Right renal pelvis (tissue), 4 donors: ENCODE results near the gene RNF213. TPM values are rescaled to one million over a fixed set of nuclear protein-coding genes. Genes with fewer than 3 reads are reported as not detected.
"Not testable (repeated sequence)": the region's sequence is repeated elsewhere in the genome, so short reads cannot be mapped to it uniquely, and the experiment has no call there.

Source experiments
- DNase-seq, 4 donors: peaks; one replicate each; pipeline ENCODE4 v3.0.0-alpha.2; 2013; ENCODE audit warnings: low read depth in 4 of 4, low spot score in 3 of 4, missing footprints in 1 of 4
- polyA plus RNA-seq, 4 donors: library from polyadenylated mRNA; unstranded; fragments of 120-200 nt; gene quantifications; one replicate each; pipeline ENCODE4 v1.2.1, GENCODE V29; 2013; ENCODE audit not compliant: insufficient read length in 4 of 4

The RNF213 gene
- polyA plus RNA-seq, 4 donors = 51.7 to 61.4 (median 55.2) TPM

DNA sequence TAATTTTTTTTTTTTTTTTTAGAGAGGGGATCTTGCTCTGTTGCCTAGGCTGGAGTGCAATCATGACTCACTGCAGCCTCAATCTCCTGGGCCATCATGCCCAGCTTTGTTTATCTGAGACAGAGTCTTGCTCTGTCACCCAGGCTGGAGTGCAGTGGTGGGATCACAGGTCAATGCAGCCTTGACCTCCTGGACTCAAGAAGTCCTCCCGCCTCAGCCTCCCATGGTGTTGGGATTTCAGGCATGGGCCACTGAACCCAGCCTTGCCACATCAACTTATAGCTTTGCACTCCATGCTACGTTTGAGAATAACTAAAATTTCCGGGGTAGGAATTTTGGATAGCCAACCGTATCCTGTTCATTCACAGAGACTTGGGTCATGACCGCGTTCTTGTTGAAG, 30.6 kb downstream of the RNF213 start:
- DNase-seq = no peak

DNA sequence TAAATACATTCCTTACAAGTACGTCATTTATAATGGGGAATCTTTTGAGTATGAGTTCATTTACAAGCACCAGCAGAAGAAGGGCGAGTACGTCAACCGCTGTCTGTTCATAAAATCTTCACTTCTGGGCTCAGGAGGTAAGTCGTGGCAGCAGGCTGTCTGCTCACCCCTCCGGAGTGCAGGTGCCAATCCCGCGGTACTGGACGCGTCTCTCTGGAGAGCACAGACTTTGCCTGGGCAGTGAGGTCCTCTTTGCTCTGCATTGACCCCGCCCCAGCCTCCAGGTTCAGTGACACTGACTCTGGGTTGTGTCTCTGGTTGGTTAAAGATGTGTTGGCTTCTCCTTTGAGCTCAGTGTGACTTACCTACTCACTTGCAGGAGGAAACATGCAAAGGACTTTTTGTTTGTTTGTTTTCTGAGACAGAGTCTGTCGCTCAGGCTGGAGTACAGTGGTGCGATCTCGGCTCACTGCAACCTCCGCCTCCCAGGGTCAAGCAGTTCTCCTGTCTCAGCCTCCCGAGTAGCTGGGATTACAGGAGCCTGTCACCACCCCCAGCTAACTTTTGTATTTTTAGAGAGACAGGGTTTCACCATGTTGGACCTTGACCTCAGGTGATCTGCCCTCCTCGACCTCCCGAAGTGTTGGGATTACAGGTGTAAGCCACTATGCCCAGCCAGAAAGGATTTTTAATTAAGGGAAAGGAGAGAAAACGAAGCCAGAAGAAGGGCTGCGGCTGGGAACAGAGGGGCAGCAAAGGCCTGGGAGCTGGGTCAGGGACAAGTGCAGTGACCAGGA, 31.2 kb downstream of the RNF213 start:
- DNase-seq = no peak

DNA sequence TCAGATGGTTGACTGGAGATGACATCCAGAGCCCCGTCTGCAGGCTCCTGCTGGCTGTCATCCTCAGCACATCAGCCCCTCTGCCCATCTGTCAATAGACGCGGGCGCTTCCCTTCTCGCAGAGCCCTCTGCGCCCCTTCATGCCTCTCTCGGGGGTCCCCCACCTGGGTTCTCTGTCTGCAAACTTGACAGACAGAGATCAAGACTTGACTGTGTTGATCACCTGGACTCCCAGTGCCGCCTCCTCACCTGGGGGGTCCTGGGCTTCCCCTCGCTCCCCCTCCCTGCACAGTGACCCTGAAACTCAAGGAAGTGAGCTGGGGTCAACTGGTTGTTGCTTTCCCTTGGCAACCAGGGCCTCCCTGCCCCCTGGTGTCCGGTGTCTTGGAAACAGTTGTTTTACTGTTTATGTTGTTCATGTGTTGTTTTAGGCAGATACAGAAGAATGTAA, 31.9 kb downstream of the RNF213 start:
- peak in 1 of 4 donors; percentile 14 for DNase-seq

DNA sequence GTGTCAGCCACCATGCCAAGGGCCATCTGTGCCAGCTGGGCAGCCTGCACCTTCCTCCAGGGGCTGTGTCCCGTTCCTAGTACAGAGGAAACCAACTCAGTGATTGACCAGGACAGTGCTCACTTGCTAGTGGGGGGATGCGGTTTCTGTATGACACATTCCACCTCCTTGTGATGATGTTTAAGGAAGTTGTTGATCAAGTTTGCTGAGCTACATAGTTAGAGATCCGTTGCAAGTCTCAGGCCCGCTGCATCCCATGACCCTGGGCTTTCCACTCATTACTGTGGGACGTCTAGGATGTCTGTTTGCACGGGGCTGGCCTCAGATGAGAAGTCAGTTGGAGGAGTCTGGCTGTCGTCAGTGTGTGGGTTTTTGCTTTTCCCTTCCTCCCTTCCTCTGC, 33.6 kb downstream of the RNF213 start:
- no peak for DNase-seq

DNA sequence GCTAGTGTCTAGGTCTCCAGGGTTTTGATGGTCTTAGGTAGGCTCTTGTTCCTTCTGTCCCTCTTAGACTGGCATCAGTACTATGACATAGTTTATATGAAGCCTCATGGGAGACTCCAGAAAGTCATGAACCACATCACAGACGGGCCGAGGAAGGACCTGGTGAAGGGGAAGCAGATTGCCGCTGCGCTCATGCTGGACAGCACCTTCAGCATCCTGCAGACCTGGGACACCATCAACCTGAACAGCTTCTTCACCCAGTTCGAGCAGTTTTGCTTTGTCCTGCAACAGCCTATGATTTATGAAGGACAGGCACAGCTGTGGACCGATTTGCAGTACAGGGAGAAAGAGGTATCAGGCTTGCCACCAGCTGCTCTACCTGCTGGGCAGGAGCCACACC, 34.0 kb downstream of the RNF213 start:
- no peak for DNase-seq

DNA sequence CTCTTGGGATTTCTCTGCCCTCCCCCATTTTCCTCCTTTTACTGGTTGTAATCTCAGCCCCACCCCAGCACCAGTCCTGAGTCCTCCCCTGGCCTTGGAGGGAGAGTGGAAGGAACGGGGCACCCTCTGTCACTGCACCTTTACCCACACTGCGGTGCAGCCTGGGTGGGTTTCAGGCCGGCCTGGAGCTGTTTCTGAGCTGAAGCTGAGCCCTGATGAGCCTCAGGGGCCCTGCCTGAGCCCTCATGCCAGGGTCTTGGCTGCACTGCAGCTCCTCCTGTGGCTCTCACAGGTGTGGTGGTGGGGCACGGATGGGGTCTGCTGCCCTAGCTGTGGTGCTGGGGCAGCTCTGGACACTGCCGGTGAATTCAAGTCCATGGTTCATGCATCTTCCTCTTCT, 34.5 kb downstream of the RNF213 start:
- no peak for DNase-seq

DNA sequence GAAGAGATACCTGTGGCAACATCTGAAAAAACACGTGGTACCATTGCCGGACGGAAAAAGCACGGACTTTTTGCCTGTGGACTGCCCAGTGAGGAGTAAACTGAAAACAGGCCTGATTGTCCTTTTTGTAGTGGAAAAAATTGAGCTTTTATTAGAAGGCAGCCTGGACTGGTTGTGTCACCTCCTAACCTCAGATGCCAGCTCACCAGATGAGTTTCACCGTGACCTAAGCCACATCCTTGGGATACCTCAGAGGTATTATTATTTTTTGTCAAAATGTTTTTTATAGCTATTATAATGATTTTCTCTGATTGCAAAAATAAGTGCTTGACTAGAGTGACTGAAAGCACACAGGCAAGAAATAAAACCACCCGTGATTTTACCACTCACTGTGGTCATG, 34.9 kb downstream of the RNF213 start:
- no peak for DNase-seq

DNA sequence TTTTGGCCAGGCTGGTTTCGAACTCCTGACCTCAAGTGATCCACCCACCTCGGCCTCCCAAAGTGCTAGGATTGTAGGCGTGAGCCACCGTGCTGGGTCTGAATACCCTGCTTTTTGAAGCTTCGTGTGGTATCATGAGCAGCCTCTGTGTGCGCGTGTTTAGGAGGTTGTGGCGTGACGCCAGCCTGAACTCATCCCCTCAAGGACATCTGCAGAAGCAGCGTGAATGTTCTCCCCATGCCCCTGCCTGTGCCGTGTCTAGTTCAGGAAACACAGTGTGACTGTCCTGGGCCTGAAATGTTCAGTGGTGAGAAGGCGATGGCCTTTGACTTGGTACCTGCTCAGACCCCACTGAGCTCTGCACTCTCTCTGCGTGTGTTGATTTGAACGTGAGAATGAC, 35.6 kb downstream of the RNF213 start:
- no peak for DNase-seq

DNA sequence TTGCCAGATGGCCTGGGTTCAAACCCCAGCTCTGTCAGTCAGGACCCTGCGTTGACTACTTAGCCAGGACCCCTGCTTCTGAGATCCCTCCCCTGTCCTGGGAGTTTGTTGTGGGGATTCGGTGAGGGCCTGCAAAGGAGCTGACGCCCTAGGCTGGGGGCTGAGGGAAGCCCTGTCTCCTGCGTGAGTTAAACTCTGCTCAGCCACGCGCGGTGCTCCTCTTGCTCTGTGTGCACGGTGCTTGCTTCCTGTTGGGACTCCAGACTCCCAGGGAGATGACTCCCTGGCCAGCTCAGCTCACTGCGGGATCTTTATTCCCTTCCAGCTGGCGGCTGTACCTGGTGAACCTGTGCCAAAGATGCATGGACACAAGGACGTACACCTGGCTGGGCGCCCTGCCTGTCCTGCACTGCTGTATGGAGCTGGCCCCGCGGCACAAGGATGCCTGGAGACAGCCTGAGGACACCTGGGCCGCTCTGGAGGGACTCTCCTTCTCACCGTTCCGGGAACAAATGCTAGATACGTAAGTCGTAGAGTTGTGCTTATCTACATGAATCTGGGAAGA, 37.4 kb downstream of the RNF213 start:
- no peak for DNase-seq

DNA sequence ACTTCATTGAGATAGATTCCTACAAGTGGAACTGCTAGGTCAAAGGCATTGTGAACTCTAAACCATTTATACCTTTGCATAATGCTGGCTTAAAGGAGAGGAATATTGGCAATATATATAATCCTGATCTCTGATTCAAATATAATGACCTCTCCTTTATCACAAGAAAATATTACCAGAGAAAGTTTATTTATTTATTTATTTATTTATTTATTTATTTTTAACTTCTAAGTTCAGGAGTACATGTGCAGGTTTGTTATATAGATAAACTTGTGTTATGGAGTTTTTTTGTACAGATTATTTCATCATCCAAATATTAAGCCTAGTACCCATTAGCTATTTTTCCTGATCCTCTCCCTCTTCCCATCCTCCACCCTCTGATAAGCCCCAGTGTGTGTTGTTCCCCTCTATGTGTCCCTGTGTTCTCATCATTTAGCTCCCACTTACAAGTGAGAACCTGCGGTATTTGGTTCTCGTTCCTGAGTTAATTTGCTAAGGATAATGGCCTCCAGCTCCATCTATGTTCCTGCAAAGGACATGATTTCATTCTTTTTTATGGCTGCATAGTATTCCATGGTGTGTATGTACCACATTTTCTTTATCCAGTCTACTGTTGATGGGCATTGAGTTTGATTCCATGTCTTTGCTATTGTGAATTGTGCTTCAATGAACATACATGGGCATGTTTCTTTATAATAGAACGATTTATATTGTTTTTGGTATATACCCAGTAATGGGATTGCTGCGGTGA, 38.9 kb downstream of the RNF213 start:
- DNase-seq = not testable (repeated sequence)

DNA sequence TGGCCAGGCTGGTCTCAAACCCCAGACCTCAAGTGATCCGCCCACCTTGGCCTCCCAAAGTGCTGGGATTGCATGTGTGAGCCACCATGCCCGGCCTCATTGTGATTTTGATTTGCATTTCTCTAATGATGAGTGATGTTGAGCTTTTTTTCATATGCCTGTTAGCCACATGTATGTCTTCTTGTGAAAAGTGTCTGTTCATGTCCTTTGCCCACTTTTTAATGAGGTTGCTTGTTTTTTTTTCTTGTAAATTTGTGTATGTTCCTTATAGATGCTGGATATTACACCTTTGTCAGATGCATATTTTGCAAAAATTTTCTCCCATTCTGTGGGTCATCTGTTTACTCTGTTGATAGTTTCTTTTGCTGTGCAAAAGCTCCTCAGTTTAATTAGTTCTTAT, 40.1 kb downstream of the RNF213 start:
- not testable (repeated sequence) for DNase-seq

DNA sequence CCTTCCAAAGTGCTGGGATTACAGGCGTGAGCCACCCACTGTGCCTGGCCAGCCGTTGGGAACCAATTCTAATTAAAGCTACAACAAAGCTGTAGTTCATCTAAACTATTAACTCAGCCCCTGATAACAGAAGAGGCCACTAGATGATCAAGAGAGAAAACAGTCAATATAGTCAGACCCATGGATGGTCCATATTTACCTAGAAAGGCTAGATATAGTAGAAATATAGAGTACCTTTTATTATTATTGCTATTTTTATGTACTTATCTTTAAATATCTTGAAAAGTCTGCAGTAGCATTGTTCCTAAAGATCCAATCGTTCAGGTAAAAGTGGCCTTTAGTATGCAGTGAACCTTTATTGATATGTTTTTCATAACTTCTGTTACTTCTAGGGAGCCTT, 43.2 kb downstream of the RNF213 start:
- no peak for DNase-seq

DNA sequence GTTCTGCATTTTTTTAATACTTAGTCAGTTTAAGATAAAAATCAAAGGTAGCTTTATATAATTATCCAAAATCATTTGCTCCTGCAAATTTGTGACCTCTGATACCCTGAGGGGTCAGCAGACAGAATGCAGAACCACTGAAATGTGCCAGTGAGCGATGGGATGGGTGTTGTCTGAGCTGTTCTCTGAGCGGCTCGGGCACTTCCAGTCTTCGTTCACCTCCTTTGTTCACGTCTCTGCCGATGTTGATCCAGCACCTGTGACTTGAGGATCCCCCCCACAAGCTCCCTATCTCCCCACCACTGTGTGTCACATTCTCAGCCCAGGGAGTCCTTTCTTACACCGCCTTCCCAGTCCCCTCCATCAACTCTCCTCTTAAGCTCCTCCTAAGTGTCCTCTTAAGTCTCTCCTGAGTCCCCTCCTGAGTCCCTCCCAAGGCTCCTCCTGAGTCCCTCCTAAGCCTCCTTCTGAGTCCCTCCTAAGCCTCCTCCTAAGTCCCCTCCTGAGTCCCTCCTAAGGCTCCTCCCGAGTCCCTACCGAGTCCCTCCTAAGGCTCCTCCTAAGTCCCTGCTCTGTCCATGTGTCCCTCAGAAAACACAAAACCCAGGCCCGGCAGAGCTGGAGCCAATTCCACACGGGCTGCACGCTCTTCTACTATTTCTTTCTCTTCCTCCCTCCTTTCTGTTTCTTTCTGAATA, 47.5 kb downstream of the RNF213 start:
- no peak for DNase-seq

DNA sequence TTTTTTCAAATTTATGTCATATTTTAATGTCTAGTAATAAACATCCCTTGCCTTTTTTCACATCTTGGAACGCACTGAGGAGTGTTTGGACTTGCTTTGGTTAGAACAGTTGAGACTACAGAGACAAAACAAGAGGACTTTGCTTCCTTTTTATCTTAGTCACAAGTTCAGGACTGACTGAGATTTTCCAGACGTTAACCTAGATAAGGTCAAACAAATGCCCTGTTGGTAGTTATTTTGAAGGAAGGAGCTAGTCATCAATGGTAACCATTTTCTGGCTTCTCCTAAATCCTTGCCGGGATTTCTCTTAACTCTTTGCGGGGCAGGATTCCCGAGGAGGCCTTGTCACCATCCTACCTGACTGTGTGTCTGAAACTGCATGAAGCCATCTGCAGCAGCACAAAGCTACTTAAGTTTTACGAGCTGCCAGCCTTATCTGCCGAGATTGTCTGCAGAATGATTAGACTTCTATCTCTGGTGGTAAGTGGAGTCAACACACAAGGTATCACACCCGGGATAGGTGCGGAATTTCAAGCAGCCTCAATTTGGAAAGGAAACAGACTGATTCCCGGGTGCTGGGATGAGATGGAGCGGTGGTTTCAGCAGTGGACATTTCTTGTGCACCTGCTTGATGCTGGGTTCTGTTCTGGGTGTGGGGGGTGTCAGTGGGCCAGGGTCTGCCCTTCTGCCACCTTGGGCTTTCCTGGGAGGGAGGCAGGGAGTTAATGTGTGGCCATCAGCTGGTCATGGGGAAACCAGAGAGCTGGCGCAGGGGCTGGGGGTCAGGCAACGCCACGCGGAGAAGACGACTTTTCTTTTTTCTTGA, 48.3 kb downstream of the RNF213 start:
- no peak for DNase-seq

DNA sequence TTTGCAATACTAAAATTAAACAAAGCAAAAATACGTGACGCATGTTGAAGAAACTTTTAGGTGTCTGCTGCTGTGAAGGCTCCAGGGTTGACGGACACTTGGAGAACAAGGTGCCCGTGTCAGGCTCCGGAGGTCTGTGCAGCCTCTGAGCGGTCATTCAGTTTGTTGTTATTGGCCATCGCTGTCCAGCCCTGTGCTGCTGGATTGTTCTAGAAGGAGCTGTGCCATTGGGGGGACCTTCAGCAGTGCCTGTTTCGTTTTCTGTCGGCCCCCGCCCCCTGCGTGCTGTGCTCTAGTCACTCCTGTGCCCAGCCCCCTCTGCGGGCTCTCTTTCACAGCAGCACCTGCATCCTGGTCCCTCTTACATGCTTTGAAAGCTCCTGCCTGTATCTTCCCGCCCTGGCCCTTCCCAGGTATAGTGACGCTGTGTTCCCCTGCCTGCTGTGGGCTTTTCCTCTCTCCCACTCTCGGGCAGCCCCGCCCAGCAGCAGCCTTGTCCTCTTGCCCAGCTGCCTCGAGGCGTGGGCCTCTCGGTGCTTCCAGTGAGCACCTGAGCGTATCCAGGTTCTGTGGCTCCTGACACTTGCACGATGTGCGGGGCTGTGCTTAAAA, 50.7 kb downstream of the RNF213 start:
- no peak for DNase-seq

DNA sequence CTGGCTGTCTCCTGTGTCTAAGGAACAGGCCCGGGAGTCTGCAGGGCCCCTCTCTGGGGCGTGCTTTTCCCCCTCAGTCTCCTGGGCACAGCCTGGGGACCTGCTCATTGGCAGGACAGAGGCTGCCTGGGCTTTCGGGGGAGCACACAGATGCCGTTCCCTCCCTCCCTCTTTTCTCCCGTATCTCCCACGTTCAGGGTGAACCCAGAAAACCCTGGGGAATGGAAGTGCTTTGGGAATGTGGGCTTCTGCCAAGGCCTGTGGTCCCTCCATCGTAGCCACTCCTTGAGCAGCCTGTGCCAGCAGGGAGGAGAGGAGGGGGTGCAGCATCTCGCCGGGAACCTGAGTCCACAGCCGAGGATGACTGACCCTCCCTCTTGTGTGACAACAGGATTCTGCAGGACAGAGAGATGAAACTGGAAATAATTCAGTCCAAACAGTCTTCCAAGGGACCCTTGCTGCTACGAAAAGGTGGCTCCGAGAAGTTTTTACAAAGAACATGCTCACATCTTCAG, 52.0 kb downstream of the RNF213 start:
- DNase-seq = no peak

DNA sequence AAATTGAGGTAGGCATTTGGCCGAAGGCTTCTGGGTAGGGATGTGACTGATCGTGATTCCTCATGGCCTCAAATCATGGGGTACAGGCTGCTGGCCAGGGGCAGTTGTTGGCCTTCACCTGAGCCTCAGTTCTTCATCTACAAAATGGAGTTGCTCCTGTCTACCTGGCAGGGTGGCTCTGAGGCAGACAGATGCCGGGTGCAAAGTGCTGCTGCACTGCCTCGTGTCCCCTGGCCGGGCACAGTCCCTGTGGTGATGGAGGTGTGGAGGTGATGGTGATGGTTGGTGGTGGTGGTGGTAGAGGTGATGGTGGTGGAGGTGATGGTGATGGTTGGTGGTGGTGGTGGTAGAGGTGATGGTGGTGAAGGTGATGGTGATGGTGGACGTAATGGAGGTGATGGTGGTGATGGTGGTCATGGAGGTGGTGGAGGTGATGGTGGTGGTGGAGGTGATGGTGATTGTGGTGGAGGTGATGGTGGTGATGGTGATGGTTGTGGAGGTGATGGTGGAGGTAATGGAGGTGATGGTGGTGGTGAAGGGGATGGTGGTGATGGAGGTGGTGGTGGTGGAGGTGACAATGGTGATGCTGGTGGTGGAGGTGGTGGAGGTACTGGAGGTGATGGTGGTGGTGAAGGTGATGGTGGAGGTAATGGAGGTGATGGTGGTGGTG, 52.6 kb downstream of the RNF213 start:
- DNase-seq = no peak

DNA sequence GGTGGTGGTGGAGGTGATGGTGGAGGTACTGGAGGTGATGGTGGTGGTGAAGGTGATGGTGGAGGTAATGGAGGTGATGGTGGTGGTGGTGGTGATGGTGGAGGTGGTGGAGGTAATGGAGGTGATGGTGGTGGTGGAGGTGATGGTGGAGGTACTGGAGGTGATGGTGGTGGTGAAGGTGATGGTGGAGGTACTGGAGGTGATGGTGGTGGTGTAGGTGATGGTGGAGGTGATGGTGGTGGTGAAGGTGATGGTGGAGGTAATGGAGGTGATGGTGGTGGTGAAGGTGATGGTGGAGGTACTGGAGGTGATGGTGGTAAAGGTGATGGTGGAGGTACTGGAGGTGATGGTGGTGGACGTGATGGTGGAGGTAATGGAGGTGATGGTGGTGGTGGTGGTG, 53.3 kb downstream of the RNF213 start:
- DNase-seq = not testable (repeated sequence)
